HG03097 (cell line): ENCODE data around the gene PLD1.

Experiments used
- ATAC-seq: cut with Tn5 transposase; IDR thresholded peaks from one replicate; pipeline ENCODE4 v1.9.1; 2021; ENCODE audit not compliant: unreplicated experiment, low FRiP score

PLD1 gene

GRCh38 chr3:171776839-171777583 is 33.3 kb downstream of the PLD1 start:
- no peak for ATAC-seq

GRCh38 chr3:171776411-171776810 is 33.9 kb downstream of the PLD1 start:
- no peak for ATAC-seq

- ATAC-seq: no peak
These were observed 34.3 kb downstream of the PLD1 start for GRCh38 chr3:171775943-171776342.

- ATAC-seq: no peak
These were observed 35.8 kb downstream of the PLD1 start for GRCh38 chr3:171774521-171774920.

- no peak for ATAC-seq
These were observed 37.7 kb downstream of the PLD1 start for GRCh38 chr3:171772427-171773056.

- no peak for ATAC-seq
These were observed 39.3 kb downstream of the PLD1 start for GRCh38 chr3:171770689-171771620.

GRCh38 chr3:171769461-171769860 is 40.8 kb downstream of the PLD1 start:
- ATAC-seq: no peak

GRCh38 chr3:171768986-171769385 is 41.3 kb downstream of the PLD1 start:
- ATAC-seq: no peak

GRCh38 chr3:171768281-171768900 is 41.9 kb downstream of the PLD1 start:
- ATAC-seq: no peak

- no peak for ATAC-seq
These were observed 44.8 kb downstream of the PLD1 start for GRCh38 chr3:171765511-171765887.

GRCh38 chr3:171763392-171763791 is 46.9 kb downstream of the PLD1 start:
- ATAC-seq: no peak

GRCh38 chr3:171760477-171760876 is 49.8 kb downstream of the PLD1 start:
- no peak for ATAC-seq

- ATAC-seq: no peak
These were observed 52.2 kb downstream of the PLD1 start for GRCh38 chr3:171758109-171758508.

- ATAC-seq: no peak
These were observed 52.8 kb downstream of the PLD1 start for GRCh38 chr3:171757361-171758034.

GRCh38 chr3:171755656-171756055 is 54.6 kb downstream of the PLD1 start:
- ATAC-seq: no peak

GRCh38 chr3:171755015-171755589 is 55.2 kb downstream of the PLD1 start:
- ATAC-seq: no peak

GRCh38 chr3:171753665-171754408 is 56.4 kb downstream of the PLD1 start:
- ATAC-seq: no peak

- no peak for ATAC-seq
These were observed 57.2 kb downstream of the PLD1 start for GRCh38 chr3:171753025-171753472.

GRCh38 chr3:171752329-171752728 is 58.0 kb downstream of the PLD1 start:
- no peak for ATAC-seq
